ENCODE results near the gene MACROD2.

DNA sequence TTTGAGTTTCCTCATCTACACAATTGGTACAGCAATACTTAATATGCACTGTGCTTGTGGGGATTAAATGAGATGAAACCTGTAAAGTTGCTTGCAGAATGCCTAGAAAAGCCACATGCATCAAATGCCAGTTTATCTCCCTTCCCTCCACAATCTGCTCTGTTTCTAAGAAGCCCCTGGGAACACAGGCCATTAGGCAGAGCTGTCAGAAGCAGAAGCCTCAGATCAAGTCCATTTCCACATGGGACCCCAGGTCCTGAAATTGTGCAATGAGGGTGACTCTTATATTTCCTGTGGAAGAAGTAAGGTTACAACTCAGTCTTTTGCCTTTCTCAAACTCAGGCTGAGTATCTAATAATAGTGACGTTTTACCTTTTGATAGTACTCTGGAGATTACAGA is 1840.5 kb downstream of the MACROD2 start:
- TF ChIP-seq POLR2A (IDR thresholded peaks at IDR 0.05) = no peak
- TF ChIP-seq, protein P1, sequence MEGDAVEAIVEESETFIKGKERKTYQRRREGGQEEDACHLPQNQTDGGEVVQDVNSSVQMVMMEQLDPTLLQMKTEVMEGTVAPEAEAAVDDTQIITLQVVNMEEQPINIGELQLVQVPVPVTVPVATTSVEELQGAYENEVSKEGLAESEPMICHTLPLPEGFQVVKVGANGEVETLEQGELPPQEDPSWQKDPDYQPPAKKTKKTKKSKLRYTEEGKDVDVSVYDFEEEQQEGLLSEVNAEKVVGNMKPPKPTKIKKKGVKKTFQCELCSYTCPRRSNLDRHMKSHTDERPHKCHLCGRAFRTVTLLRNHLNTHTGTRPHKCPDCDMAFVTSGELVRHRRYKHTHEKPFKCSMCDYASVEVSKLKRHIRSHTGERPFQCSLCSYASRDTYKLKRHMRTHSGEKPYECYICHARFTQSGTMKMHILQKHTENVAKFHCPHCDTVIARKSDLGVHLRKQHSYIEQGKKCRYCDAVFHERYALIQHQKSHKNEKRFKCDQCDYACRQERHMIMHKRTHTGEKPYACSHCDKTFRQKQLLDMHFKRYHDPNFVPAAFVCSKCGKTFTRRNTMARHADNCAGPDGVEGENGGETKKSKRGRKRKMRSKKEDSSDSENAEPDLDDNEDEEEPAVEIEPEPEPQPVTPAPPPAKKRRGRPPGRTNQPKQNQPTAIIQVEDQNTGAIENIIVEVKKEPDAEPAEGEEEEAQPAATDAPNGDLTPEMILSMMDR (IDR thresholded peaks at IDR 0.05) = no peak
